Measurements from ENCODE around the gene NBAS. TPM values are rescaled to one million over a fixed set of nuclear protein-coding genes. Genes with fewer than 3 reads are reported as not detected.

NBAS gene
- total and polyA plus RNA-seq, 9 of the 15 experiments (the other 6 are each of a cell fraction or from before 2014, with no cell fraction given), result 15.3 to 94.4 (median 69.9) TPM

DNA sequence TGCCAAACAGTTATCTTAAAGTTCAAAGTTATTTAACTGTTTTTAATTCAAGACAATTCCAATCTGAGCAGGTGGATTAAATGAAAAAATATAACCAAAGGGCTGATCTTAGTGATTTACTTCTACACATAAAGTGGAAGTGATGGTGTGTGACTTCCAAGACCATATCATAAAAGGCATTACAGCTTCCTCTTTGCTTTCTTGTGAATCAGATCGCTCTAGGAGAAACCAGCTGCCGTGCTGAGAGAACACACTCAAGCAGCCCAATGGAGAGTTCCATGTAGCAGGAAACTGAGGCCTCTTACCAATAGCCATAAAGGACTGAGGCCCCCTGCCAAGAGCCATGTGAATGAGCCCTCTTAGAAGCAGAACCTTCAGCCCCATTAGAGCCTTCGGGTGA, 197.4 kb downstream of the NBAS start:
- CTCF ChIA-PET (ENCODE audit: low intra/inter-chr PET ratio), result no interaction called here
- H3K4me2 ChIP-seq (ENCODE audit: insufficient read depth, low read length), result no peak overlapping the region
- H3K4me3 ChIP-seq, result no peak overlapping the region
- H3K9me3 ChIP-seq (replicated peaks; ENCODE audit: control insufficient read depth, insufficient read depth, low read depth, low read length), result no peaks in the 10 kb centered on the region
- DNase-seq (ENCODE audit: extremely low read depth in 1 of 4, low spot score in 3 of 4) (no peak), ATAC-seq (no peak), FAIRE-seq (no peak)
- no peaks in the 10 kb centered on the region; the same call in 1 of the 2 replicates for H4K20me1 ChIP-seq (replicated peaks; ENCODE audit: control insufficient read depth, insufficient read depth, low read length)
- 93% methylated on average over 3 of the region's 3 CpGs for WGBS (ENCODE audit: insufficient coverage, low coverage, missing lambda C conversion rate)
- no peaks in the 10 kb centered on the region for H3K79me2 ChIP-seq (ENCODE audit: control insufficient read depth, insufficient read depth, low read length)
- peaks cover 56% of the 10 kb centered on the region for H3K36me3 ChIP-seq (ENCODE audit: control insufficient read depth, insufficient read depth, low read length)
- no peak overlapping the region for H2AFZ ChIP-seq (ENCODE audit: low read depth, low read length)
- no peak overlapping the region for H3K27ac ChIP-seq (ENCODE audit: extremely low read depth, low read depth, low read length)
- H3K27me3 ChIP-seq (ENCODE audit: control insufficient read depth in 2 of 2, insufficient read depth in 2 of 2, low read length in 2 of 2), result no peaks in the 10 kb centered on the region
- no peaks in the 10 kb centered on the region for H3K4me1 ChIP-seq (replicated peaks in 1 of 2; ENCODE audit: control insufficient read depth in 2 of 2, insufficient read depth in 2 of 2, low read length in 2 of 2)
- no peaks in the 10 kb centered on the region for H3K9me1 ChIP-seq (ENCODE audit: control insufficient read depth, insufficient read depth, low read length)
- no peak overlapping the region for H3K9ac ChIP-seq (ENCODE audit: insufficient read depth in 1 of 2, low read depth in 2 of 2, low read length in 2 of 2)
- in situ Hi-C loops (cut with MboI) (no loop called here), intact Hi-C loops (cut with micrococcal nuclease) (no loop called here)
- BruUV-seq (replicated peaks), result no TSS peak
- POLR2A ChIA-PET, result no interaction called here
- TF ChIP-seq SETDB1 (IDR thresholded peaks at IDR 0.05; ENCODE audit: low read length) (no peak), MBD1 (CRISPR knock-in tag; IDR thresholded peaks at IDR 0.05) (no peak), AFF1 (IDR thresholded peaks at IDR 0.05; ENCODE audit: low read depth in 1 of 2, partially characterized antibody in 2 of 2) (no peak), NCOR1 (IDR thresholded peaks at IDR 0.05) (no peak), ZNF507 (tag; conservative IDR thresholded peaks at IDR 0.05) (no peak), MECOM (CRISPR knock-in tag; IDR thresholded peaks at IDR 0.05) (no peak), GMEB1 (CRISPR knock-in tag; IDR thresholded peaks at IDR 0.05) (no peak), FOSL1 (tag; conservative IDR thresholded peaks at IDR 0.05) (no peak), TEAD2 (tag; IDR thresholded peaks at IDR 0.05) (no peak)
- TF ChIP-seq, protein P1, sequence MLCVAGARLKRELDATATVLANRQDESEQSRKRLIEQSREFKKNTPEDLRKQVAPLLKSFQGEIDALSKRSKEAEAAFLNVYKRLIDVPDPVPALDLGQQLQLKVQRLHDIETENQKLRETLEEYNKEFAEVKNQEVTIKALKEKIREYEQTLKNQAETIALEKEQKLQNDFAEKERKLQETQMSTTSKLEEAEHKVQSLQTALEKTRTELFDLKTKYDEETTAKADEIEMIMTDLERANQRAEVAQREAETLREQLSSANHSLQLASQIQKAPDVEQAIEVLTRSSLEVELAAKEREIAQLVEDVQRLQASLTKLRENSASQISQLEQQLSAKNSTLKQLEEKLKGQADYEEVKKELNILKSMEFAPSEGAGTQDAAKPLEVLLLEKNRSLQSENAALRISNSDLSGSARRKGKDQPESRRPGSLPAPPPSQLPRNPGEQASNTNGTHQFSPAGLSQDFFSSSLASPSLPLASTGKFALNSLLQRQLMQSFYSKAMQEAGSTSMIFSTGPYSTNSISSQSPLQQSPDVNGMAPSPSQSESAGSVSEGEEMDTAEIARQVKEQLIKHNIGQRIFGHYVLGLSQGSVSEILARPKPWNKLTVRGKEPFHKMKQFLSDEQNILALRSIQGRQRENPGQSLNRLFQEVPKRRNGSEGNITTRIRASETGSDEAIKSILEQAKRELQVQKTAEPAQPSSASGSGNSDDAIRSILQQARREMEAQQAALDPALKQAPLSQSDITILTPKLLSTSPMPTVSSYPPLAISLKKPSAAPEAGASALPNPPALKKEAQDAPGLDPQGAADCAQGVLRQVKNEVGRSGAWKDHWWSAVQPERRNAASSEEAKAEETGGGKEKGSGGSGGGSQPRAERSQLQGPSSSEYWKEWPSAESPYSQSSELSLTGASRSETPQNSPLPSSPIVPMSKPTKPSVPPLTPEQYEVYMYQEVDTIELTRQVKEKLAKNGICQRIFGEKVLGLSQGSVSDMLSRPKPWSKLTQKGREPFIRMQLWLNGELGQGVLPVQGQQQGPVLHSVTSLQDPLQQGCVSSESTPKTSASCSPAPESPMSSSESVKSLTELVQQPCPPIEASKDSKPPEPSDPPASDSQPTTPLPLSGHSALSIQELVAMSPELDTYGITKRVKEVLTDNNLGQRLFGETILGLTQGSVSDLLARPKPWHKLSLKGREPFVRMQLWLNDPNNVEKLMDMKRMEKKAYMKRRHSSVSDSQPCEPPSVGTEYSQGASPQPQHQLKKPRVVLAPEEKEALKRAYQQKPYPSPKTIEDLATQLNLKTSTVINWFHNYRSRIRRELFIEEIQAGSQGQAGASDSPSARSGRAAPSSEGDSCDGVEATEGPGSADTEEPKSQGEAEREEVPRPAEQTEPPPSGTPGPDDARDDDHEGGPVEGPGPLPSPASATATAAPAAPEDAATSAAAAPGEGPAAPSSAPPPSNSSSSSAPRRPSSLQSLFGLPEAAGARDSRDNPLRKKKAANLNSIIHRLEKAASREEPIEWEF (CRISPR knock-in tag; IDR thresholded peaks at IDR 0.05), result no peak

Data from K562 (cell line).